ENCODE data around the gene SCD. TPM values are rescaled to one million over a fixed set of nuclear protein-coding genes. Genes with fewer than 3 reads are reported as not detected.

SCD gene
- total and polyA plus RNA-seq, 9 of the 15 experiments (the other 6 are each of a cell fraction or from before 2014, with no cell fraction given) = 114 to 486 (median 188) TPM

DNA sequence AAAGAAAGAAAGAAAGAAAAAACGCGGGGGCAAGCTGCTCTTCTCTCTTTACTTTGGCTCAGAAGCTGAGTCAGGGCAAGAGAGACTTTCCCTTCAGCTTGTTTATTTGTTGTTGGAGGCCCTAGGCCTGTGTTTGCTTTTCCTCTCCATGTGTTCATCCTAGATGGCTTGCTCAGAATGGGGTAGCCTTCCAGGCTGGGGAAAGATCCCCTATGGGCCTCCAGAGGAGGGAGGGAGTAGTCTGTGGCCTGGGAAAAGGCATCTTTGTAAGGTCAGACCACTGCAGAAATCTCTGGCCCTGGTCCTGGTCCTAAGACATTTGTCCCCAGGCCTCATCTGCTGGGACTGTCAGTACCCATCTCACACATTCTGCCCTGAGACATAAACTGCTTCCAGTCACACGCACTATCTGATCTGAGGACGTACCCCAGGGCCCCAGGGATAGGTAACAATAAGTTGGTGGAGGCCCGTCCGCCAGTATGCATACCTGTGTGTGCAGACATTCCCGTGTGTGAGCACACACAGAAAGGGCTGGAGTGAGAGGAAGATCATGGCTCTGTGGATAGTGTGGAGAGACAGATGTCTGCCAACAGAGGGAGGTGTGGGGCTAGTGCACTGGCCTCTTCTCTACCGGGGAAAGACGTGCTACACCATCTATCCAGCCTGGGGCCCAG, 4.9 kb upstream of the SCD start (continued):
- TF ChIP-seq, protein P1, sequence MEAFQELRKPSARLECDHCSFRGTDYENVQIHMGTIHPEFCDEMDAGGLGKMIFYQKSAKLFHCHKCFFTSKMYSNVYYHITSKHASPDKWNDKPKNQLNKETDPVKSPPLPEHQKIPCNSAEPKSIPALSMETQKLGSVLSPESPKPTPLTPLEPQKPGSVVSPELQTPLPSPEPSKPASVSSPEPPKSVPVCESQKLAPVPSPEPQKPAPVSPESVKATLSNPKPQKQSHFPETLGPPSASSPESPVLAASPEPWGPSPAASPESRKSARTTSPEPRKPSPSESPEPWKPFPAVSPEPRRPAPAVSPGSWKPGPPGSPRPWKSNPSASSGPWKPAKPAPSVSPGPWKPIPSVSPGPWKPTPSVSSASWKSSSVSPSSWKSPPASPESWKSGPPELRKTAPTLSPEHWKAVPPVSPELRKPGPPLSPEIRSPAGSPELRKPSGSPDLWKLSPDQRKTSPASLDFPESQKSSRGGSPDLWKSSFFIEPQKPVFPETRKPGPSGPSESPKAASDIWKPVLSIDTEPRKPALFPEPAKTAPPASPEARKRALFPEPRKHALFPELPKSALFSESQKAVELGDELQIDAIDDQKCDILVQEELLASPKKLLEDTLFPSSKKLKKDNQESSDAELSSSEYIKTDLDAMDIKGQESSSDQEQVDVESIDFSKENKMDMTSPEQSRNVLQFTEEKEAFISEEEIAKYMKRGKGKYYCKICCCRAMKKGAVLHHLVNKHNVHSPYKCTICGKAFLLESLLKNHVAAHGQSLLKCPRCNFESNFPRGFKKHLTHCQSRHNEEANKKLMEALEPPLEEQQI (IDR thresholded peaks at IDR 0.05) = 0 out of 2 replicates have a peak, but pooled peaks have one; percentile 19
- peak in 1 of 2 experiments; percentile 28; a peak in 1 of 4 replicates for TF ChIP-seq RCOR1 (IDR thresholded peaks at IDR 0.05; ENCODE audit: borderline replicate concordance in 1 of 2, low read depth in 2 of 2, low read length in 2 of 2)
- peak; percentile 59; the same call in 1 of the 2 replicates for TF ChIP-seq CREM (IDR thresholded peaks at IDR 0.05; ENCODE audit: low read depth)
- TF ChIP-seq ZNF785 (CRISPR knock-in tag; IDR thresholded peaks at IDR 0.05) = no peak
- TF ChIP-seq, protein P2, sequence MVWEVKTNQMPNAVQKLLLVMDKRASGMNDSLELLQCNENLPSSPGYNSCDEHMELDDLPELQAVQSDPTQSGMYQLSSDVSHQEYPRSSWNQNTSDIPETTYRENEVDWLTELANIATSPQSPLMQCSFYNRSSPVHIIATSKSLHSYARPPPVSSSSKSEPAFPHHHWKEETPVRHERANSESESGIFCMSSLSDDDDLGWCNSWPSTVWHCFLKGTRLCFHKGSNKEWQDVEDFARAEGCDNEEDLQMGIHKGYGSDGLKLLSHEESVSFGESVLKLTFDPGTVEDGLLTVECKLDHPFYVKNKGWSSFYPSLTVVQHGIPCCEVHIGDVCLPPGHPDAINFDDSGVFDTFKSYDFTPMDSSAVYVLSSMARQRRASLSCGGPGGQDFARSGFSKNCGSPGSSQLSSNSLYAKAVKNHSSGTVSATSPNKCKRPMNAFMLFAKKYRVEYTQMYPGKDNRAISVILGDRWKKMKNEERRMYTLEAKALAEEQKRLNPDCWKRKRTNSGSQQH (CRISPR knock-in tag; IDR thresholded peaks at IDR 0.05) = no peak
- TF ChIP-seq SMARCA5 (IDR thresholded peaks at IDR 0.05) = no peak
- TF ChIP-seq, protein P3, sequence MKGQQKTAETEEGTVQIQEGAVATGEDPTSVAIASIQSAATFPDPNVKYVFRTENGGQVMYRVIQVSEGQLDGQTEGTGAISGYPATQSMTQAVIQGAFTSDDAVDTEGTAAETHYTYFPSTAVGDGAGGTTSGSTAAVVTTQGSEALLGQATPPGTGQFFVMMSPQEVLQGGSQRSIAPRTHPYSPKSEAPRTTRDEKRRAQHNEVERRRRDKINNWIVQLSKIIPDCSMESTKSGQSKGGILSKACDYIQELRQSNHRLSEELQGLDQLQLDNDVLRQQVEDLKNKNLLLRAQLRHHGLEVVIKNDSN (CRISPR knock-in tag; IDR thresholded peaks at IDR 0.05) = no peak
- TF ChIP-seq TOE1 (IDR thresholded peaks at IDR 0.05; ENCODE audit: borderline replicate concordance) = no peak
- no peak for TF ChIP-seq TOE1 (CRISPR knock-in tag; IDR thresholded peaks at IDR 0.05; ENCODE audit: borderline replicate concordance, low read depth)
- TF ChIP-seq JUND (IDR thresholded peaks at IDR 0.05; ENCODE audit: borderline replicate concordance, low read depth, low read length) = 0 out of 2 replicates have a peak, but pooled peaks have one; percentile 18
- TF ChIP-seq JUND (tag; IDR thresholded peaks at IDR 0.05; ENCODE audit: borderline replicate concordance, low read depth, low read length) = no peak
- TF ChIP-seq GABPB2 (CRISPR knock-in tag; conservative IDR thresholded peaks at IDR 0.05) = no peak
- no peak for TF ChIP-seq CHD4 (IDR thresholded peaks at IDR 0.05; ENCODE audit: insufficient read depth, insufficient replicate concordance, low read depth, low read length, poor library complexity, severe bottlenecking)
- no peak for TF ChIP-seq KLF1 (tag; IDR thresholded peaks at IDR 0.05)
- TF ChIP-seq ZKSCAN3 (CRISPR knock-in tag; IDR thresholded peaks at IDR 0.05) = no peak
- TF ChIP-seq STAG1 (CRISPR knock-in tag; IDR thresholded peaks at IDR 0.05; ENCODE audit: borderline replicate concordance) = peak; percentile 30; the same call in 1 of the 2 replicates
- no peak for TF ChIP-seq POLR2H (tag; IDR thresholded peaks at IDR 0.05; ENCODE audit: low read depth)
- no peak for TF ChIP-seq ESRRB (CRISPR knock-in tag; IDR thresholded peaks at IDR 0.05; ENCODE audit: borderline replicate concordance)
- TF ChIP-seq, protein P4, sequence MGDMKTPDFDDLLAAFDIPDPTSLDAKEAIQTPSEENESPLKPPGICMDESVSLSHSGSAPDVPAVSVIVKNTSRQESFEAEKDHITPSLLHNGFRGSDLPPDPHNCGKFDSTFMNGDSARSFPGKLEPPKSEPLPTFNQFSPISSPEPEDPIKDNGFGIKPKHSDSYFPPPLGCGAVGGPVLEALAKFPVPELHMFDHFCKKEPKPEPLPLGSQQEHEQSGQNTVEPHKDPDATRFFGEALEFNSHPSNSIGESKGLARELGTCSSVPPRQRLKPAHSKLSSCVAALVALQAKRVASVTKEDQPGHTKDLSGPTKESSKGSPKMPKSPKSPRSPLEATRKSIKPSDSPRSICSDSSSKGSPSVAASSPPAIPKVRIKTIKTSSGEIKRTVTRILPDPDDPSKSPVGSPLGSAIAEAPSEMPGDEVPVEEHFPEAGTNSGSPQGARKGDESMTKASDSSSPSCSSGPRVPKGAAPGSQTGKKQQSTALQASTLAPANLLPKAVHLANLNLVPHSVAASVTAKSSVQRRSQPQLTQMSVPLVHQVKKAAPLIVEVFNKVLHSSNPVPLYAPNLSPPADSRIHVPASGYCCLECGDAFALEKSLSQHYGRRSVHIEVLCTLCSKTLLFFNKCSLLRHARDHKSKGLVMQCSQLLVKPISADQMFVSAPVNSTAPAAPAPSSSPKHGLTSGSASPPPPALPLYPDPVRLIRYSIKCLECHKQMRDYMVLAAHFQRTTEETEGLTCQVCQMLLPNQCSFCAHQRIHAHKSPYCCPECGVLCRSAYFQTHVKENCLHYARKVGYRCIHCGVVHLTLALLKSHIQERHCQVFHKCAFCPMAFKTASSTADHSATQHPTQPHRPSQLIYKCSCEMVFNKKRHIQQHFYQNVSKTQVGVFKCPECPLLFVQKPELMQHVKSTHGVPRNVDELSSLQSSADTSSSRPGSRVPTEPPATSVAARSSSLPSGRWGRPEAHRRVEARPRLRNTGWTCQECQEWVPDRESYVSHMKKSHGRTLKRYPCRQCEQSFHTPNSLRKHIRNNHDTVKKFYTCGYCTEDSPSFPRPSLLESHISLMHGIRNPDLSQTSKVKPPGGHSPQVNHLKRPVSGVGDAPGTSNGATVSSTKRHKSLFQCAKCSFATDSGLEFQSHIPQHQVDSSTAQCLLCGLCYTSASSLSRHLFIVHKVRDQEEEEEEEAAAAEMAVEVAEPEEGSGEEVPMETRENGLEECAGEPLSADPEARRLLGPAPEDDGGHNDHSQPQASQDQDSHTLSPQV (IDR thresholded peaks at IDR 0.05) = peak; percentile 83
- no peak for TF ChIP-seq CAMTA2 (CRISPR knock-in tag; conservative IDR thresholded peaks at IDR 0.05)
